NCI-H510A (cell line): ENCODE data around the gene ARVCF.

Experiments used
- DNase-seq: peaks from one replicate; lab custom pipeline; 2025; lab: John Stamatoyannopoulos, UW

Gene ARVCF

GRCh38 chr22:19986410-19987341, 29.9 kb downstream of the ARVCF start:
- peak; percentile 53 for DNase-seq

- no peak for DNase-seq
Observed at GRCh38 chr22:19986011-19986409, 30.6 kb downstream of the ARVCF start.

GRCh38 chr22:19984851-19985811, 31.5 kb downstream of the ARVCF start:
- DNase-seq: no peak

GRCh38 chr22:19984201-19984753, 32.3 kb downstream of the ARVCF start:
- DNase-seq: no peak

- DNase-seq: no peak
Observed at GRCh38 chr22:19983741-19984140, 32.9 kb downstream of the ARVCF start.

DNA sequence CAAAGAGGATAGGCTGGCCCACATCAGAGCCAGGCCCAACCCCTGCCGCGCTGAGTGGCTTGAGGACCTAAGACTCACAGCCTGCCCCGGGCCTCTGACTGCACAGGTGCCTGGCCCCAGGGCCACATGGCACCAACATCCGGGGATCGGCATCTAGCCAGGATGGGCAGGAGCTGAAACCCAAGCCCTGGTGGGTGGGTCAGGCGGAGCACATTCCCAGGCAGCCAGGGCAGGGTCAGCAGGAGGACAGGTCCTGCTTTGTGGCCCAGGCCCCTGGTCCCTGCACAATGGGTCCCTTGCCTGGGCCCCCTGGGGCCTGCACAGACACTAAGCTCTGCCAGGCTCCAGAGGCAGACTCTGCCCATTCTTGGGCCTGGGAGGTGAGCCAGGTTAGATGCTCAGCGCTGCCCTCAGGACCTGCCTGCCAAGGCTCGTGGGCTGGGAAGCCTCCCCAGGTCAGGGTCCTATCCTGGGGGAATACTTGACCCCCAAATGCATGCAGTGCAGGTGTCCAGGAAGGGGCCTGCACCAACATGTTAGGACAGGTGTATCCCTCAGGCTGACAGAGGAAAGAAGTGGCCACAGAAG, 33.5 kb downstream of the ARVCF start:
- no peak for DNase-seq

DNA sequence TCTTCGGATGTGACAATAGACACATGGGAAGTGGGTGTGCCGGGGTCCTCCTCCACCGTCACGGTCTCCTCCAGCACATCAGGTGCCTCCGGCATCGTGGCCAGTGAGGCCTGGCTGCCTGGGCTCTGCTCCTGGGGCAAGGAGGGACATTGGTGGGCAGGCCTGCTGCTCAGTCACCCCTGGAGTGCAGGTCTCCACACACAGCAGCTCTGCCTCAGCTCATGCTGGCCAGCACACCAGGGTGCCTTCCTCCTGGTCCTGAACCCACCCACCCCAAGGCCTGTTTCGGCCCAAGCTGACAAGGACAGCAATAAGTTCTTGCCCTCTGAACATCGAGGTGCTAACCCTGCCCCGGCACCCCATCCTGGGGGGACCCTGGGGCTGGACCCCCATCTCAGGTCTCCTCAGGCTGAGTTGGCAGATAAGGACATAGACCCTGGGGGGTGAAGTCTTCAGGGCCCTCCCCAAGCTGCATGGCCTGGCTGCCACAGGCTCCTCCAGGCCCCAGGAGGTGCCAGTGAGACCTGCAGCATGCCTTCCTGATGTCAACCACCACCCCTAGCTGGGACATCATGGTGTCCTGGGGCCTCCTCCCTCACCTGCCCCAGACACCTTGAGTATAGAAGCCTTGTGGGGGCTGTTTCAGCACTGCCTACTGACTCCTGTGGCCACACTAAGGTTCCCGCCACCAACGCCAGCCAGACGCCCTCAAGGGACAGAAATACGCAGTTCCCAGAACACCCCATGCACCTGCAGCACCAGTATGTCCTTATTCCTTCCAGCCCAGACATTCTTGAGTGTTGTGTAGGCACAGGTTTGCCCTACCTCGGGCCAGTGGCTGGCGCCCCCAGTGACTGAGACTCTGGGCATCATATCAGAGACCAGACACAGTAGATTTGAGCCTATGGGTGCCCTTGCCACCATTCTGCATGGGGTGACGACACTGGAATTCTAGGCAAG, 34.4 kb downstream of the ARVCF start:
- DNase-seq: no peak

DNA sequence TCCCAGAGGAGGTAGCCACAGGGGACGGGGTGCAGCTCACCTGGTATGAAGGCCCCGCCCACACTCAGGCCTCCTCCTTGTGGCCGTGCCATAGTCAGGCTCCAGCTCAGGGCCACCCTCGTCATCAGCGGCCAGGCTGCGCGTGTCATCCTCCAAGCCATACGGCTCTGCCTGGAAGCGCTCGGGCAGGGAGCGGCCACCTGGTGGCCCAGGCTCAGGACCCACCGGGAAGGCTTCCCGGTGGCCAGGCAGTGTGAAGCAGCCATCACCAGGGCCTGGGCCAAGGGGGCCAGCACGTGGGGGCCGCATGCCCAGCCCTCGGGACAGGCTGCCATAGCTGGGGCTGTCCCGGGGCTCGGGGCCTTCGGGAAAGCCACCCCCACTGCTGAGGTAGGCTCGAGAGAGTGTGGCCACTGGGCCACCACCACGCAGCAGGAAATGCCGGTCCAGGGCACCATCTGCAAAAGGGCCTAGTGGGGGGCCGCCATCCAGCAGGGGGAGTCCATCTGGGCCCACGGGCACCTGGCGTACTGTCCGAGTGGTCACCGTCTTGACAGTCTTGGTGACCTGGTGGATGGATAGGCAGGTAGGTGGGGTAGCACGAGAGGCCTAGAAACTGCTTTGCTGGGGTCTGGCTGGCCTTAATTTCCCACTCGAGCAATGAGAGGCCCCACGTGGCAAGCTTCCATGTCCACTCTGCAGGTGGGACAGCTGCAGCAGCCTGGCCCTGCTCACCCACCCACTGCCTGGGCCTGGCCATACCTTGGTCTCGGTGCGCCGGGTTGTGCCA, 35.3 kb downstream of the ARVCF start:
- DNase-seq: no peak

- DNase-seq: no peak
Observed at GRCh38 chr22:19980766-19981165, 35.9 kb downstream of the ARVCF start.

DNA sequence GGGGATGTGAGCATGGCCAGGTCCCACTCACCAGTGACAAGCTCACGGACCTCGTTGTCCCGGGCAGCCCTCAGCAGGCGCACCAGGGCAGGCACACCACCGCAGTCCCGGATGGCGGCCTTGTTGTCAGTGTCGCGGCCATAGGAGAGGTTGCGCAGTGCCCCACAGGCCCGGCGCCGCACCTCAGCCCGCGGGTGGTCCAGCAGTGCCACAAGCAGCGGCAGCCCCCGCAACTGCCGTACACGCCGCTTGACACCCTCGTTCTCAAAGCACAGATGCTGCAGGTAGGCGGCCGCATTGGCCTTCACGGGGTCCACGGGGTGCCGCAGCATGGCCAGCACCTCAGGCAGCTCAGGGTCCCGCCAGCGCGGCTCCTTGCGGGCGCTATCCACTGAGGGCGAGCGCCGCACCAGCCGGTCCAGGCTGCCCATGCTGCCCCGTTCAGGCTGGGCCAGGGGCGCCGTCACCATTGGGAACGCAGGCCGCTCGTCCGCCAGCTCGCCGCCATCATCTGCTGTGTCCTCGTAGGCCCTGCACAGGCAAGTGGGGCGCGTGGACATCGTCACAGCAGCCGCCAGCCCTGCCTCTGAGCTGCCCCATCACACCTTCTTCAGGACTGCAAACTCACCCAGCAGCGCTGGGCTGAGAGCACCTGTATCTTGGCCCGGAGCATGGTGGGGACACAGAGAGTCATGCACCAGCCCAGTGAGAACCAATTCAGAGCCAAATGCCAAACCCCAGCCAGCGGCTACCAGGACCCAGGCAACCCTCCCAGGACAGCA, 36.7 kb downstream of the ARVCF start:
- DNase-seq: no peak

DNA sequence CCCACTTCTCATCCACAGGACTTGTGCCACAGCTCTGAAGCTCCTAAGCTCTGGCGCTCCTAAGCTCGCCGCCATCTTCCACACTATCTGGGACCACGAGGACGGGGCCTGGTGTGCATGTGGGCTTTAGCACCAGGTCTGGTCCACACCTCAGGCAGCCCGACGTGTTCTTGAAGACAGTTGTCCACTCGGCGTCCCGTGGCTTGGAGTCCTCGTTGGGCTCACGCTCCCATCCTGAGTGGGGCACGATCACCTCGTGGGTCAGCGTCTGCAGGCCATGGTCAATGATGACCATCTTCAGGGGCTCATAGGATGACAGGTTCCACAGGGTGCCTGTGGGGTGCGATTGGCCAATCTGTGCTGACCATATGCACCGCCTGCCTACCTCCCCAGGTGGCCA, 37.9 kb downstream of the ARVCF start:
- no peak for DNase-seq

DNA sequence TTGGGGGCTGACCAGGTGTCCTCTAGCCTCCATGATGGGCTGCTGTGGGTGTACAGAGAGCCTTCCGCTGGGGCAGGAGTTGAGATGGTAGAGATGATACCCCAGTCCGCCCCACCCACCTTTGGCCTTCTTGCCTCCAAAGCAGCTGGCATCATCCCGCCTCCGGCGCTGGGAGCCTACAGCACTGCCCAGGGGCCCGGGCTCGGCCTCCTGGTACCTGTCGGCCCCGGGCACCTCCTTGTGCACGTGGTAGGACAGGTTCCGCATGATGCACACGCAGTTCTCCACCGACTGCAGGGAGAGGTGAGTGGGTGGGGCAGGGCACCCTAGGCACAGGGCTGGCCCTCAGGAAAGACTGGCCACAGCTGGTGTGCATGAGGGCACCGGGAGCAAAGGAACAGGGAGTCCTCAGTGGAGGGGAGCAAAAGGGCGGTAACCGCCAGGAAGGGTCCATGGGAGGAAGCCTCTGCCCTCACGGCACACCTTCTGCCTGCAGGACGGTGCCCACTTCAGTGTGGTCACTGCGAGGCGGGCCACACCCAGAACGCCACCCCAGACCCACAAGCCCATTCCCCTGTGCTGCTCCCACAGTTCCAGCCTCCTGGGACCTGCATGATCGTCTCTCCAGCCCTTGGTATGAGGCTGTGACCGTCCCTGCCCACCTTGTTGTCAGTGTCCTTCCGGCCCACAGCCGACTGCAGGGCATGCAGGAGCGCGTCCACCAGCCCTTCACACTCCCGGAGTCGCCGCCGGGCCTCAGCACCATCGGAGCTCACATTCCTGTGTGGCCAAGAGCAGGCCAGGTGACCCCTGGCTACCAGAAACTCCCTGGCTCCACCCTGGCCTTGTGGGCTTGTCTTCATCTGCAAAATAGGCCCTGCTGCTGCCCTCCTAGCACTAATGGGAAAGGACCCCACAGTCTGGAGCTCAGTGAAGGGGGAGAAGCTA, 39.1 kb downstream of the ARVCF start:
- no peak for DNase-seq

- DNase-seq: no peak
Observed at GRCh38 chr22:19976671-19977070, 40.0 kb downstream of the ARVCF start.

DNA sequence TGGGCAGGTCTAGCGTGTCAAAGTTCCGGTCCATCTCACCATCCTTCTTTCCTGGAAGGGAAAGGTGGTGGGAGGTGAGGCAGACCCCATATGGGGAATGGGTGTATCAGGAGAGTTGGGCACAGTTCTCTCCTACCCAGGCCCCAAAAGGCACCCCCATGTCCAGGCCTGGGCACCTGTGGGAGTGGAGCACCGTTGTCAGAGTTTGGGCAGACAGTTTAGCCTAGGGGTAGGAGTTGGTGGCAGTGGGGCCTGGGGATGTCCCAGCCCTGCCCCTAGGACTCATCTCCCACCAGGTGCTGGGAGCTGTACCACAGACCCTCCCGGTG, 41.0 kb downstream of the ARVCF start:
- DNase-seq: no peak

DNA sequence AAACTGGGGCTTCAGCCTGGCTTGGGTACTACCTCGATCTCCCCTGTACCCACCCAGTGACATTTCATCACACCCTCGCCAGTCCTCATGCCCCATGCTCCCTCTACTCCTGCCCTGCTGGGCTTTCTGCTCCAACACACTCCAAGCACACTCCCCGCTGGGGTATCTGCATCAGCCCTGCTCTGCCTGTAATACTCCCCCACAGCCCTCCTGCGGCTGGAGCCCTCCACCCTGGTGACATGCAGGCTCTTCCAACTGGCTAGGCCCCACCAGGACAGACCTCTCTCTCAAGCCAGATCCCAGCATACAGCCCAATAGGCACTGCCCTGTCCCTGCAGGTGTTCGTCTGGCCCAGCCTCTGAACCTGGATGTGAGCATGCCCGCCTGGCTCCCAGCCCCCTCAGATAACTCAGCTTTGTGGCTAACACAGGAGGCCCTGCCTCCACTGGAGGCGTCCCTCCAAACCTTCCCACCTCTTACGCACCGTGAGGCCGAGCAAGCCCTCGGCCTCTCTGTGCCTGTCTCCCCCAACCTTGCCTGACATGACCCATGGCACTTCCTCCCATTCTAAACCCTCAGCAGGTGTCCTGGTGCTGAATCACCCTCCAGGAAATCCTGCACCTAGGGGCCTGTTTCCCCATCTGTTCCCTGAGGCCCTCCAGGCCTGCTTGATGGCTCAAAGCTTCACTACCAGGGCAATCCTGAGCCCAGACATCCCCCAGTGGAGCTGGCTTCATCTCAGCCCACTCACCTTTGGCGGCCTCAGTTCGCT, 41.5 kb downstream of the ARVCF start:
- no peak for DNase-seq

DNA sequence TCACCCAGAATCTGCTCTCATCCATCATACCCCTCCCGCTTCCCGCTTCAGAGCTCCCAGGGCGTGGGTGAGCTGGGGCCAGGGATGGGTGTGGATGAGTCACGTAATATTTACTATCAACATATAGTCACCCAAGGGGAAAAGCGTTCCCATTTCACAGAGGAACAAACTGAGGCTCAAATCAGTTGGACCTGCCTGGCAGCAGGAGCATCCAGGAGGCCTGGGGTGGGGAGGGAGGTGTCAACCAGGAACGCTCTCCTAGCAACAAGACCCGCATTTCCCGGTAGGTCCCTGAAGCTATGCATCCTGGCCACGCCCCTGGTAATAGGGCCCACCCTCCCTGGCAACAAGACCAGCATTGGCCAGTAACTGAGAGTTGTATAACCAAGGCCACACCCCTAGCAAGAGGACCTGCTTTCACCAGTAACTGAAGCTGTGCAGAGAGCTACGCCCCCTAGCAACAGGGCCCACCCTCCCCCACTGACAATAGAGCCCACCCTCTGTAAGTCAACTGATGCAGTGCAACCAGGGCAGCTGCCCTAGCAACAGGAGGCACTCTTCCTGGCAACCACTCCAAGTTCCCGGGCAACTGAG, 42.3 kb downstream of the ARVCF start:
- DNase-seq: no peak
